K562 (cell line): ENCODE results near the gene KRTAP4-7. TPM values are rescaled to one million over a fixed set of nuclear protein-coding genes. Genes with fewer than 3 reads are reported as not detected.
A peak's percentile ranks its signal among the peaks of the same experiment; 100 is the strongest.

Experiments
- ADNP ChIP-seq: fragments of 200-800 bp; sonication (Bioruptor generic); IDR thresholded peaks from 2 replicates; pipeline ENCODE4 v1.6.1; 2016; ENCODE audit warnings: missing genetic modification characterization, missing compliant biosample characterization
- BRD4 ChIP-seq: fragments of 200-600 bp; sonication (generic); IDR thresholded peaks from 2 replicates; pipeline ENCODE4 v1.6.1; 2017; ENCODE audit warnings: inconsistent platforms
- CBFA2T2 ChIP-seq: fragments of 450-650 bp; conservative IDR thresholded peaks from 2 replicates; pipeline ENCODE4 v1.6.1; 2017; ENCODE audit warnings: mild to moderate bottlenecking
- EP300 ChIP-seq: IDR thresholded peaks from 2 replicates; pipeline ENCODE4 v1.6.1; 2012; ENCODE audit warnings: low read length, improper control_type of control experiment
- FOXM1 ChIP-seq, 2 experiments: fragments of 450-650 bp in 1 of 2; sonication (generic) in 1 of 2; formaldehyde crosslinking in 1 of 2; IDR thresholded peaks; 2 replicates each; pipeline versions ENCODE4 v1.6.1 to v1.9.0; 2017 to 2022; ENCODE audit warnings: low read depth in 2 of 2, mild to moderate bottlenecking in 2 of 2, missing genetic modification reagents in 1 of 2, moderate library complexity in 1 of 2
- MCM2 ChIP-seq: fragments of 450-650 bp; IDR thresholded peaks from 2 replicates; pipeline ENCODE4 v1.6.1; 2017; ENCODE audit warnings: low read depth, mild to moderate bottlenecking
- MED1 ChIP-seq: sonication (generic); formaldehyde crosslinking; IDR thresholded peaks from 2 replicates; pipeline ENCODE4 v1.8.1; 2023; ENCODE audit warnings: missing genetic modification reagents, borderline replicate concordance
- MIER1 ChIP-seq: fragments of 450-650 bp; IDR thresholded peaks from 2 replicates; pipeline ENCODE4 v1.6.1; 2016; ENCODE audit warnings: antibody characterized with exemption, mild to moderate bottlenecking, low read depth
- NCOA6 ChIP-seq: fragments of 450-650 bp; IDR thresholded peaks from 2 replicates; pipeline ENCODE4 v1.6.1; 2017; ENCODE audit warnings: mild to moderate bottlenecking
- PYGO2 ChIP-seq: fragments of 450-650 bp; IDR thresholded peaks from 2 replicates; pipeline ENCODE4 v1.6.1; 2016; ENCODE audit warnings: mild to moderate bottlenecking, missing genetic modification characterization, moderate library complexity, missing compliant biosample characterization
- SETDB1 ChIP-seq: IDR thresholded peaks from one replicate; pipeline ENCODE4 v1.6.1; 2012; ENCODE audit warnings: low read length, control low read depth, inconsistent platforms
- SNIP1 ChIP-seq: fragments of 450-650 bp; IDR thresholded peaks from 2 replicates; pipeline ENCODE4 v1.7.1; 2017; ENCODE audit warnings: low read depth, mild to moderate bottlenecking
- SNRNP70 ChIP-seq: fragments of 200-400 bp; formaldehyde crosslinking; optimal IDR thresholded peaks from 2 replicates; pipeline ENCODE3; 2017; ENCODE audit warnings: low read depth, low read length
- TRIM24 ChIP-seq, 2 experiments: fragments of 450-650 bp; IDR thresholded peaks; 2 replicates each; pipeline ENCODE4 v1.6.1; 2016
- ZNF695 ChIP-seq: fragments of 450-650 bp; formaldehyde crosslinking; IDR thresholded peaks from 2 replicates; pipeline ENCODE4 v1.4.0; 2020; ENCODE audit warnings: mild to moderate bottlenecking, moderate library complexity
- ZNF77 ChIP-seq: fragments of 250-450 bp; sonication (Bioruptor Pico); IDR thresholded peaks from 2 replicates; pipeline ENCODE4 v1.5.0; 2020
- polyA plus RNA-seq, 8 experiments: library from polyadenylated mRNA; depleted of rRNA in 4 of 8; stranded (reverse) in 5 of 8; unstranded in 3 of 8; fragments of >200 nt; fragmentation: Nextera tagmentation in 2 of 8; fragmentation: Illumina TruSeq in 1 of 8; extraction: Ambion mirVana in 2 of 8; extraction: Trizol in 1 of 8; gene quantifications; 2 replicates each; pipeline versions ENCODE4 v1.2.1 to v1.2.3, GENCODE V29; 2011 to 2014; ENCODE audit warnings: inconsistent platforms in 1 of 8, missing spikeins in 1 of 8
- total RNA-seq, 7 experiments: library from RNA; depleted of rRNA in 6 of 7; stranded (reverse); fragments of >200 nt in 6 of 7; fragmentation: Illumina TruSeq in 2 of 7; extraction: Trizol in 2 of 7; gene quantifications; 2 replicates each; pipeline versions ENCODE4 v1.2.1 to v1.2.3, GENCODE V29; 2011 to 2021; ENCODE audit warnings: low replicate concordance in 1 of 7
- TF ChIP-seq, protein P1 (sequence below), 3 experiments: fragments of 200-800 bp in 1 of 3; fragments of 250-450 bp in 1 of 3; fragments of 450-650 bp in 1 of 3; sonication (Bioruptor Pico) in 1 of 3; sonication (Bioruptor generic) in 1 of 3; formaldehyde crosslinking in 1 of 3; IDR thresholded peaks; 2 replicates each; pipeline versions ENCODE4 v1.6.1 to v1.8.0; 2016 to 2022; ENCODE audit warnings: mild to moderate bottlenecking in 2 of 3, missing genetic modification characterization in 2 of 3, missing compliant biosample characterization in 1 of 3, moderate library complexity in 1 of 3
- TF ChIP-seq, protein P2 (sequence below): fragments of 250-450 bp; sonication (Bioruptor Pico); IDR thresholded peaks from 2 replicates; pipeline ENCODE4 v1.8.0; 2022; ENCODE audit warnings: inconsistent platforms, mild to moderate bottlenecking, moderate library complexity, borderline replicate concordance
- TF ChIP-seq, protein P3 (sequence below): fragments of 250-450 bp; sonication (Bioruptor Pico); IDR thresholded peaks from 2 replicates; pipeline ENCODE4 v1.6.1; 2021; ENCODE audit warnings: mild to moderate bottlenecking
- TF ChIP-seq, protein P4 (sequence below): sonication (generic); formaldehyde crosslinking; IDR thresholded peaks from 2 replicates; pipeline ENCODE4 v1.8.0; 2023; ENCODE audit warnings: mild to moderate bottlenecking, missing genetic modification reagents

KRTAP4-7 gene
- total and polyA plus RNA-seq, 9 of the 15 experiments (the other 6 are each of a cell fraction or from before 2014, with no cell fraction given), result not detected

DNA sequence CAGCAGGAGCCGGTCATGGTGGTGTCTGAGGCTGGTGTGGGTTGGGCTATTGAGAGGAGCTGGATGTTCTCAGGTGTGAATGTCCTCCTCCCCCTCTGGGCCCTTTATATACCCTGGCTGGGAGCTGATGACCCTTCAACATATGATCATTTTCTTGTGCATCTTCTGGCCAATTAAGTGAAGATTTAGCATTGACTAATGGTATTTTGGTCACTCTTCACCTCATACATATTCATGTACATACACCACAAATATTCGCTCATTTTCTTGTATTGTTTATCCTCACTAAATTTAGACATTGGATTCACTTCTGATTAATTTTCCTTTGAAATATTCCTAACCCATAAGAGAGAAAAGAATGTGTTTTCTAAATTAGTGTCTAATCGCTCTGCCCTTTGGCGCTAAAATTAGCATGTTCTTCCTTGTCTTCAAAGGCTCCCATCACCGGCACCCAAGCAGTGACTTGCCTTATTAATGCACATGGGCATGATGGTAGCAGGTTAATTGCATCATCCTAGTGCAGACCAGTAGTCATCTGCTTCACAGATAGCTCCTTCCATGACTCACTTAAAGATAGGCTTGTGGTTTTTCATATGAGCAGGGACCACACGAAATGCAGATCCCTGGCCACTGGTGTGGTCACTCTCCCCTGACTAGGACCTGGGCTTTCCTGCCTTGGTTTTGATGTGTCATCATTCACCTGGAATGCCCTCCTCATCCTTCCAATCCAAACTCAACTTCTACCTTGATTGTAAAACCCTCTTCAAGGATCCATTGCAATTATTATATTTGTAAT, 17.9 kb upstream of the KRTAP4-7 start, which contains the start of gene KRTAP2-4 (continued):
- TF ChIP-seq, protein P1, sequence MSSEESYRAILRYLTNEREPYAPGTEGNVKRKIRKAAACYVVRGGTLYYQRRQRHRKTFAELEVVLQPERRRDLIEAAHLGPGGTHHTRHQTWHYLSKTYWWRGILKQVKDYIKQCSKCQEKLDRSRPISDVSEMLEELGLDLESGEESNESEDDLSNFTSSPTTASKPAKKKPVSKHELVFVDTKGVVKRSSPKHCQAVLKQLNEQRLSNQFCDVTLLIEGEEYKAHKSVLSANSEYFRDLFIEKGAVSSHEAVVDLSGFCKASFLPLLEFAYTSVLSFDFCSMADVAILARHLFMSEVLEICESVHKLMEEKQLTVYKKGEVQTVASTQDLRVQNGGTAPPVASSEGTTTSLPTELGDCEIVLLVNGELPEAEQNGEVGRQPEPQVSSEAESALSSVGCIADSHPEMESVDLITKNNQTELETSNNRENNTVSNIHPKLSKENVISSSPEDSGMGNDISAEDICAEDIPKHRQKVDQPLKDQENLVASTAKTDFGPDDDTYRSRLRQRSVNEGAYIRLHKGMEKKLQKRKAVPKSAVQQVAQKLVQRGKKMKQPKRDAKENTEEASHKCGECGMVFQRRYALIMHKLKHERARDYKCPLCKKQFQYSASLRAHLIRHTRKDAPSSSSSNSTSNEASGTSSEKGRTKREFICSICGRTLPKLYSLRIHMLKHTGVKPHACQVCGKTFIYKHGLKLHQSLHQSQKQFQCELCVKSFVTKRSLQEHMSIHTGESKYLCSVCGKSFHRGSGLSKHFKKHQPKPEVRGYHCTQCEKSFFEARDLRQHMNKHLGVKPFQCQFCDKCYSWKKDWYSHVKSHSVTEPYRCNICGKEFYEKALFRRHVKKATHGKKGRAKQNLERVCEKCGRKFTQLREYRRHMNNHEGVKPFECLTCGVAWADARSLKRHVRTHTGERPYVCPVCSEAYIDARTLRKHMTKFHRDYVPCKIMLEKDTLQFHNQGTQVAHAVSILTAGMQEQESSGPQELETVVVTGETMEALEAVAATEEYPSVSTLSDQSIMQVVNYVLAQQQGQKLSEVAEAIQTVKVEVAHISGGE (CRISPR knock-in tag; IDR thresholded peaks at IDR 0.05), result peak in 1 of 3 experiments; percentile 44; a peak in 1 of 6 replicates
- peak; percentile 56 for TF ChIP-seq EP300
- TF ChIP-seq ZNF695 (CRISPR knock-in tag), result no peak
- TF ChIP-seq PYGO2 (tag), result no peak
- TF ChIP-seq MED1 (CRISPR knock-in tag), result no peak
- TF ChIP-seq SNIP1, result no peak
- TF ChIP-seq SETDB1, result no peak
- TF ChIP-seq MCM2, result no peak
- TF ChIP-seq TRIM24 (IDR thresholded peaks at IDR 0.05), result peak; percentile 68 to 81; a peak in 3 of 4 replicates
- TF ChIP-seq BRD4, result no peak
- no peak for TF ChIP-seq ZNF77 (CRISPR knock-in tag)
- no peak for TF ChIP-seq CBFA2T2
- no peak for TF ChIP-seq ADNP
- TF ChIP-seq NCOA6, result no peak
- TF ChIP-seq, protein P2, sequence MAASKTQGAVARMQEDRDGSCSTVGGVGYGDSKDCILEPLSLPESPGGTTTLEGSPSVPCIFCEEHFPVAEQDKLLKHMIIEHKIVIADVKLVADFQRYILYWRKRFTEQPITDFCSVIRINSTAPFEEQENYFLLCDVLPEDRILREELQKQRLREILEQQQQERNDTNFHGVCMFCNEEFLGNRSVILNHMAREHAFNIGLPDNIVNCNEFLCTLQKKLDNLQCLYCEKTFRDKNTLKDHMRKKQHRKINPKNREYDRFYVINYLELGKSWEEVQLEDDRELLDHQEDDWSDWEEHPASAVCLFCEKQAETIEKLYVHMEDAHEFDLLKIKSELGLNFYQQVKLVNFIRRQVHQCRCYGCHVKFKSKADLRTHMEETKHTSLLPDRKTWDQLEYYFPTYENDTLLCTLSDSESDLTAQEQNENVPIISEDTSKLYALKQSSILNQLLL (CRISPR knock-in tag), result no peak
- TF ChIP-seq, protein P3, sequence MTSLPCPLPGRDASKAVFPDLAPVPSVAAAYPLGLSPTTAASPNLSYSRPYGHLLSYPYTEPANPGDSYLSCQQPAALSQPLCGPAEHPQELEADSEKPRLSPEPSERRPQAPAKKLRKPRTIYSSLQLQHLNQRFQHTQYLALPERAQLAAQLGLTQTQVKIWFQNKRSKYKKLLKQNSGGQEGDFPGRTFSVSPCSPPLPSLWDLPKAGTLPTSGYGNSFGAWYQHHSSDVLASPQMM (CRISPR knock-in tag), result no peak
- no peak for TF ChIP-seq MIER1
- no peak for TF ChIP-seq FOXM1 (IDR thresholded peaks at IDR 0.05; ENCODE audit: low read depth)
- no peak for TF ChIP-seq FOXM1 (CRISPR knock-in tag; IDR thresholded peaks at IDR 0.05; ENCODE audit: low read depth)
- TF ChIP-seq, protein P4, sequence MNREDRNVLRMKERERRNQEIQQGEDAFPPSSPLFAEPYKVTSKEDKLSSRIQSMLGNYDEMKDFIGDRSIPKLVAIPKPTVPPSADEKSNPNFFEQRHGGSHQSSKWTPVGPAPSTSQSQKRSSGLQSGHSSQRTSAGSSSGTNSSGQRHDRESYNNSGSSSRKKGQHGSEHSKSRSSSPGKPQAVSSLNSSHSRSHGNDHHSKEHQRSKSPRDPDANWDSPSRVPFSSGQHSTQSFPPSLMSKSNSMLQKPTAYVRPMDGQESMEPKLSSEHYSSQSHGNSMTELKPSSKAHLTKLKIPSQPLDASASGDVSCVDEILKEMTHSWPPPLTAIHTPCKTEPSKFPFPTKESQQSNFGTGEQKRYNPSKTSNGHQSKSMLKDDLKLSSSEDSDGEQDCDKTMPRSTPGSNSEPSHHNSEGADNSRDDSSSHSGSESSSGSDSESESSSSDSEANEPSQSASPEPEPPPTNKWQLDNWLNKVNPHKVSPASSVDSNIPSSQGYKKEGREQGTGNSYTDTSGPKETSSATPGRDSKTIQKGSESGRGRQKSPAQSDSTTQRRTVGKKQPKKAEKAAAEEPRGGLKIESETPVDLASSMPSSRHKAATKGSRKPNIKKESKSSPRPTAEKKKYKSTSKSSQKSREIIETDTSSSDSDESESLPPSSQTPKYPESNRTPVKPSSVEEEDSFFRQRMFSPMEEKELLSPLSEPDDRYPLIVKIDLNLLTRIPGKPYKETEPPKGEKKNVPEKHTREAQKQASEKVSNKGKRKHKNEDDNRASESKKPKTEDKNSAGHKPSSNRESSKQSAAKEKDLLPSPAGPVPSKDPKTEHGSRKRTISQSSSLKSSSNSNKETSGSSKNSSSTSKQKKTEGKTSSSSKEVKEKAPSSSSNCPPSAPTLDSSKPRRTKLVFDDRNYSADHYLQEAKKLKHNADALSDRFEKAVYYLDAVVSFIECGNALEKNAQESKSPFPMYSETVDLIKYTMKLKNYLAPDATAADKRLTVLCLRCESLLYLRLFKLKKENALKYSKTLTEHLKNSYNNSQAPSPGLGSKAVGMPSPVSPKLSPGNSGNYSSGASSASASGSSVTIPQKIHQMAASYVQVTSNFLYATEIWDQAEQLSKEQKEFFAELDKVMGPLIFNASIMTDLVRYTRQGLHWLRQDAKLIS (CRISPR knock-in tag), result no peak
- no peak for TF ChIP-seq SNRNP70
